ENCODE results near the gene UBE2R2.
A peak's percentile ranks its signal among the peaks of the same experiment; 100 is the strongest.
"Not testable (repeated sequence)": the region's sequence is repeated elsewhere in the genome, so short reads cannot be mapped to it uniquely, and the experiment has no call there.

UBE2R2 gene

DNA sequence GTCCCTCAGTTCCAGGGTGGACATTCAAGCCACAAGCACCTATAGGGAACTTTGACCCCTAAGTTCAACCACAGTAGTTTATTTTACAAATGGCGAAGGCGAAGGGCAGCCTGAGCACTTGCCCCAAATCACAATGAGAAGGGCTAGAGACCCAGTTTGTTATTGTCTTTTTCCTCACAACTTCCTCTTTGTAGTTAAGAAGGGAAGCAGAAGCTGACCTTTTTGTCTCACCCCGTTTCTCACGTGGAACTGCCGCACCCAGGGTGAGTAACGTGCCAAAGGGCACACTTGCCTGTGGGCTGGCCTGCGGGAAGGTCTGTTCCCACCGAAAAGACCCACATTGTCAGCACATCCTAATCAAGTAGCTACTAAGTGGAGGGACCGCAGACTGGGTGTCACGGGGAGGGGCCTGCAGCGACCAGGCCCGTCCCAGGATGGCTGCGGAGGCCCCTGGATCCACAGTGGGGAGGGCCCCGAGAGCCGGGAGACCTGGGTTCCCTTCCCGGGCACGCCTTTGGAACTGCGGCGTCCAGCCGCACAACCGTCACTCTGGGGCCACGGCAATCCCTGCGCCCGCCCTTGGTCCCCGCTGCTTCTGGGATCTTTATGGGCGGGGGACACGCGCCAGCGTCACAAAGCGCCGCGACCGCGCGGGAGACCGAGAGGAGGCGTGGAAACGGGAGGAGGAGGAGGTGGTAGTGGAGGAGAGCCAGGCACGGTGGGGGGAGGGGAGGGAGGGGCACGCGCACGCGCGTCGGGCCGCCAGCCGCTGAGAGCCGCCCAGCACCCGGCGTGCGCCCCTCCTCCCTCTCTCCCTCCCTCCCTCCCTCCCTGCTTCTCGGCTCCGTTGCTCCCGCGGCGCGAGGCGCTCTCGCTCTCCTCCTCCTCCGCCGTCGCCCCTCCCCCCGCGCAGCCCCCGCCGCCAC is at the start of gene UBE2R2:
Gene UBE2R2 (plus strand): TSS at position 834 of the 926 bp plus-strand sequence. CDS start 598 bp downstream, outside the sequence.
- peak; percentile 92 for DNase-seq

- peak; percentile 17 for DNase-seq
Measured at GRCh38 chr9:33770156-33770880, 46.6 kb upstream of the UBE2R2 start.

DNA sequence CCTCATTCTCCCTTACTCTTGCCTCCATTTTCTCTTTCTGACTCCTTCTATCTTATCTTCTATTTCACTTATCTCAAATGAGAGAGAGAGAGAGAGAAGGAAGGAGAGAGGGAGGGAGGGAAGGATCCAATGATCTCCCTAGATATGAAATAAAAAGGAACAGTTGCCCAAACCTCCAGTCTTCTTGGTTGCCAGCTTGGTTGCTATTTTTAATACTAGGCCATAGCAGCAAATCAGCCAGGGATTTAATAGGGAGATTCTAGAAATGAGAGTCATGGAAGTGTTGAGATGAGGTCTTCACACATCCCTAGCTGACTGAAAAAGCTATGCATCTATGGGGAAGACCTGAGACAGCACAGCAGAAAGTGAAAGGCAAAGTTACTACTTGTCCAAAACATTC is 43.8 kb upstream of the UBE2R2 start:
- not testable (repeated sequence) for DNase-seq

GRCh38 chr9:33774074-33774659 is 42.8 kb upstream of the UBE2R2 start:
- DNase-seq: not testable (repeated sequence)

DNA sequence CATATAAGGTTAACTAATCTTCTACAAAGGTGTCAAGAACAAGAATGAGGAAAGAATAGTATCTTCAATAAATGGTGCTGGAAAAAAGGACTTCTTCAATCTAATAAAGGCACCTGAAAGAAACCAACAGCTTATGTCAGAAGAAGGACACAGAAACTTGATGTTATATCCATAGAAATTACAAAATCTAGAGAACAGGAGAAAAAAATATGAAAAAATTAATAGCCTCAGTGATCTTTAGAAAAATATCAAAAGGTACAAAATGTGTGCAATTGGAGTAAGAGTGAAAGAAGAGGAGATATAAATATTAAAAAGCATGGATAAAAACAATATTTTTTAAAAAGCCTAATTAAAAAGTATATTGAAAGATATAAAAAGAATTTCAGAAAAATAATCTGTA is 40.4 kb upstream of the UBE2R2 start:
- no peak for DNase-seq

GRCh38 chr9:33778700-33779351 is 38.1 kb upstream of the UBE2R2 start:
- peak; percentile 54 for DNase-seq

DNA sequence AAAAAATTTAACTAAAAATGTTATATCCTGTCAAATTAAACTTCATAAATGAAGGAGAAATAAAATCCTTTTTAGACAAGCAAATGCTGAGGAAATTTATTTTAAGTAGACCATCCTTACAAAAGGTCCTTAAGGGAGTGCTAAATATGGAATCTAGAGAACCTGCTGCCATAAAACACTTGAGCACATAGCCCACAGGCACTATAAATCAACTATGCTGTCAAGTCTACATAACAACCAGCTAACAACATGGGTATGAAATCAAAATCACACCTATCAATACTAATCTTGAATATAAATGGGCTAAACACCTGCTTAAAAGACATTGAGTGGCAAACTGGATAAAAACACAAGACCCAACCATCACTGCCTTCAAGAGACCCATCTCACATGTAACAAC is 36.7 kb upstream of the UBE2R2 start:
- DNase-seq: no peak

GRCh38 chr9:33781736-33782135 is 35.2 kb upstream of the UBE2R2 start:
- no peak for DNase-seq

- peak; percentile 46 for DNase-seq
Measured at GRCh38 chr9:33782395-33783152, 34.4 kb upstream of the UBE2R2 start.

GRCh38 chr9:33785914-33786313 is 31.0 kb upstream of the UBE2R2 start:
- no peak for DNase-seq

GRCh38 chr9:33786681-33787080 is 30.3 kb upstream of the UBE2R2 start:
- DNase-seq: no peak

DNA sequence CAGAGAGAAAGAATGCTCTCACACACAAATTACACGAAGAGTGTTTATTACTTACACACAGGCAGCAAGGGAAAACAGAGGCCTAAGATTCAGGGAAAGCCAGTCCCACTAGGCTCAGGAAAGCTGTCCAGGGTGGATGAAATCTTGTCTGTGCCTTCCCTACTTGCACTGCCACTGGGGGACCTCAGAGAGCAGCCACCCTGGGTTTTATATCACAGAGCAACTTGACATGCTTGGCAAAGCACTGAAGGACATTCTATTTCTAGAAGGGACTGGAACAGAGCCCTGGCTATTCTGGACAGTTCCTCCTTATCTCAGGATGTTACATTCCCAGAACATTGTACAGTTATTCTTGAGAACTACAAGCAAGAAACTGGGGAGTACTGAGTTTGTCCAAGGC is 29.1 kb upstream of the UBE2R2 start:
- no peak for DNase-seq

DNA sequence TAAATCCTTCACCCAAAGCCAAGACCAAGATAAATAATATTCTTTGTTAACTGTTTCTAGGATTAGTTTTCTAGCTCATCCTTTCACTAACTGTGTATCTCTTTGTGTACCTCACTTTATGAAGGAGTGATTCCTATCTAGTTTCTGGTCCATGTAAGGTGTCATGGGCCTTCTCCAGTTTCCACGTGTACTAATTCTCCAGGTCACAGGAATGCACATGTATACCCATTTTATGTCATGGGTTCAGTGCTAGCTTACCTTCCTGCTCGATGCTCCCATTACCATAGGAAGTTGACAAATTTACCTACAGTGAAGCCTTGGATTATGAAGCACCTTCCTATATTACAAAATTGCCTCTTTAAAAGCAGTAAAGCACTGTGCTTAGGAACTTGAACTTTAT is 27.5 kb upstream of the UBE2R2 start:
- not testable (repeated sequence) for DNase-seq

GRCh38 chr9:33791117-33791516 is 25.8 kb upstream of the UBE2R2 start:
- DNase-seq: peak; percentile 67

DNA sequence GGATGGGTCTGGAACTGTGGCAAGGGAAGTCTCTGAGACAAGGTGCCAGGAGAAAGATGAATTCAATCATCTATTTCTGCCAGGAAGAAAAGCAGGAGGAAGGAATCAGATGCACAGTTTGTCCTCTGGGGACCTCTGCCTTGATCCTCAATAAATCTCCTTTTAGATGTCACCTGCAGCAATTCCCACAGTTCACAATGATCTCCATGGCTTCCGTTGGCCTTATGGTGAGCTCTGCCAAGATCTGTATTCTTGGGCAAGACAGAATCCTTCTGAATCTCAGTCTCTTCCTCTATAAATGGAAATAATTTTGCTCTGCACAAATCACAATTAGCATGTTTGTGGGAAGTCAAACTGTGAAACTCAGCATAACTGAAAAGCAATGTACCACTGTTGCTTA is 23.5 kb upstream of the UBE2R2 start:
- DNase-seq: not testable (repeated sequence)

- no peak for DNase-seq
Measured at GRCh38 chr9:33794560-33794959, 22.4 kb upstream of the UBE2R2 start.

GRCh38 chr9:33795281-33795680 is 21.7 kb upstream of the UBE2R2 start, which contains the start of gene PRSS3:
PRSS3 (plus strand) TSS chr9:33795561; CDS start chr9:33795574, 13 bp downstream.
- no peak for DNase-seq

- no peak for DNase-seq
Measured at GRCh38 chr9:33795819-33796218, 21.1 kb upstream of the UBE2R2 start.

- peak; percentile 27 for DNase-seq
Measured at GRCh38 chr9:33796679-33797078, 20.3 kb upstream of the UBE2R2 start.

DNA sequence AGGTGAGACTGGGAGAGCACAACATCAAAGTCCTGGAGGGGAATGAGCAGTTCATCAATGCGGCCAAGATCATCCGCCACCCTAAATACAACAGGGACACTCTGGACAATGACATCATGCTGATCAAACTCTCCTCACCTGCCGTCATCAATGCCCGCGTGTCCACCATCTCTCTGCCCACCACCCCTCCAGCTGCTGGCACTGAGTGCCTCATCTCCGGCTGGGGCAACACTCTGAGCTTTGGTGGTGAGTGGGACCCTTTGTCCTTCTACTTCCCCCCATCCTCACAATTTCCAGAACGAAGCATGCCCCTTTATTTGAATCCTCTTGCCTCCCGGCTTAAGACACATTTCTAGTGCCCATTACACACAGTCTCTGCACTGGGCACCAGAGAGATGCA is 19.1 kb upstream of the UBE2R2 start:
- DNase-seq: no peak

DNA sequence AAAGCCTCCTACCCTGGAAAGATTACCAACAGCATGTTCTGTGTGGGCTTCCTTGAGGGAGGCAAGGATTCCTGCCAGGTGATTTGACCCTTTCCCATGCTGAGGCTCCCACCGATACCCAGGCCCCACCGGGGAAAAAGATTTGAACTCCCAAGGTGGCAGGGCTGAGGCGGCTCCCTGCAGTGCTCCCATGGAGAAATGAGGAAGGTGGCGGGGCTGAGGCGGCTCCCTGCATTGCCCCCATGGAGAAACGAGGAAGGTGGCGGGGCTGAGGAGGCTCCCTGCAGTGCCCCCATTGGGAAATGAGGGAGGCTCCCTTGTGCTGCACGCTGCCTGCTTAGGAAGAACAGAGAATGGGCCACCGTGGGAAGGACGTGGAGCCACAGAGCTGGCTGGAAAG is 18.4 kb upstream of the UBE2R2 start:
- DNase-seq: no peak

All from fibroblast of skin of right quadriceps (primary cell).